HEK293 (cell line): ENCODE results near the gene ZNF611.

Experiments used
- CTCF ChIA-PET: fragments of 350-600 bp; formaldehyde crosslinking; extraction: SDS; loops from one replicate; lab custom pipeline; 2021; ENCODE audit warnings: antibody characterized with exemption; lab: Yijun Ruan, JAX
- POLR2A ChIA-PET: fragments of 300-600 bp; formaldehyde crosslinking; extraction: SDS; loops from one replicate; lab custom pipeline; 2020; ENCODE audit warnings: antibody characterized with exemption, inconsistent platforms; lab: Yijun Ruan, JAX
- H3K27ac ChIP-seq: fragments of 200-500 bp; sonication (Bioruptor generic); 2 replicates; pipeline ENCODE4 v1.5.1; 2014; ENCODE audit warnings: low read depth, low read length, control low read depth, inconsistent platforms; ENCODE audit errors: extremely low read depth
- H3K36me3 ChIP-seq, 2 experiments: fragments of 200-500 bp in 1 of 2; sonication (Bioruptor generic) in 1 of 2; 1 replicate in 1 of 2; 2 replicates in 1 of 2; pipeline ENCODE4 v1.5.1; 2014 to 2017; ENCODE audit warnings: inconsistent platforms in 2 of 2, low read length in 2 of 2; ENCODE audit not compliant: control insufficient read depth in 2 of 2, insufficient read depth in 1 of 2
- H3K4me1 ChIP-seq: fragments of 200-500 bp; sonication (Bioruptor generic); 2 replicates; pipeline ENCODE4 v1.5.1; 2014; ENCODE audit warnings: mild to moderate bottlenecking, low read length, inconsistent platforms; ENCODE audit not compliant: control insufficient read depth, insufficient read depth
- H3K4me3 ChIP-seq: 2 replicates; pipeline ENCODE4 v1.5.1; 2011; ENCODE audit warnings: low read depth, mild to moderate bottlenecking, control low read depth, low read length, moderate library complexity
- H3K9me3 ChIP-seq: fragments of 200-500 bp; sonication (Bioruptor generic); 2 replicates; pipeline ENCODE4 v1.5.1; 2014; ENCODE audit warnings: low read depth, low read length, inconsistent platforms; ENCODE audit not compliant: control insufficient read depth, insufficient read depth
- ATF2 ChIP-seq: fragments of 450-650 bp; formaldehyde crosslinking; IDR thresholded peaks from 2 replicates; pipeline ENCODE4 v1.5.1; 2016; ENCODE audit warnings: missing biosample characterization, missing genetic modification characterization, low read depth
- GLI2 ChIP-seq: fragments of 450-650 bp; formaldehyde crosslinking; IDR thresholded peaks from 2 replicates; pipeline ENCODE4; 2017; ENCODE audit warnings: missing biosample characterization, missing genetic modification characterization, low read depth, borderline replicate concordance
- GLIS2 ChIP-seq: fragments of 450-650 bp; formaldehyde crosslinking; IDR thresholded peaks from 2 replicates; pipeline ENCODE4 v1.5.1; 2016; ENCODE audit warnings: missing biosample characterization, missing genetic modification characterization
- HOXC10 ChIP-seq: sonication (generic); formaldehyde crosslinking; IDR thresholded peaks from 2 replicates; pipeline ENCODE4 v1.8.1; 2023; ENCODE audit warnings: mild to moderate bottlenecking, missing genetic modification reagents
- KLF8 ChIP-seq: fragments of 450-650 bp; formaldehyde crosslinking; IDR thresholded peaks from 2 replicates; pipeline ENCODE4 v1.5.1; 2016; ENCODE audit warnings: missing biosample characterization, missing genetic modification characterization
- MZF1 ChIP-seq: fragments of 450-650 bp; formaldehyde crosslinking; IDR thresholded peaks from 2 replicates; pipeline ENCODE4 v1.5.1; 2017; ENCODE audit warnings: missing biosample characterization, missing genetic modification characterization, borderline replicate concordance
- PBX3 ChIP-seq: sonication (generic); formaldehyde crosslinking; IDR thresholded peaks from 2 replicates; pipeline ENCODE4 v1.8.1; 2022; ENCODE audit warnings: mild to moderate bottlenecking, moderate library complexity, missing genetic modification reagents
- PRDM1 ChIP-seq: fragments of 450-650 bp; formaldehyde crosslinking; IDR thresholded peaks from 2 replicates; pipeline ENCODE4; 2016; ENCODE audit warnings: missing biosample characterization, missing genetic modification characterization
- SALL2 ChIP-seq: fragments of 450-650 bp; formaldehyde crosslinking; IDR thresholded peaks from 2 replicates; pipeline ENCODE4 v1.5.0; 2017; ENCODE audit warnings: missing biosample characterization, mild to moderate bottlenecking, missing genetic modification characterization, borderline replicate concordance
- SP2 ChIP-seq: fragments of 450-650 bp; formaldehyde crosslinking; IDR thresholded peaks from 2 replicates; pipeline ENCODE4 v1.5.1; 2016; ENCODE audit warnings: missing biosample characterization, missing genetic modification characterization
- SP3 ChIP-seq: fragments of 450-650 bp; formaldehyde crosslinking; IDR thresholded peaks from 2 replicates; pipeline ENCODE4 v1.5.1; 2016; ENCODE audit warnings: missing biosample characterization, missing genetic modification characterization
- ZBTB21 ChIP-seq: fragments of 450-650 bp; formaldehyde crosslinking; IDR thresholded peaks from 2 replicates; pipeline ENCODE4 v1.5.1; 2017; ENCODE audit warnings: missing biosample characterization, missing genetic modification characterization
- ZBTB26 ChIP-seq: fragments of 450-650 bp; formaldehyde crosslinking; optimal IDR thresholded peaks from 2 replicates; pipeline ENCODE3; 2016; ENCODE audit warnings: missing biosample characterization, mild to moderate bottlenecking, missing genetic modification characterization
- ZEB2 ChIP-seq: fragments of 450-650 bp; formaldehyde crosslinking; IDR thresholded peaks from 2 replicates; pipeline ENCODE4 v1.5.1; 2016; ENCODE audit warnings: missing biosample characterization, missing genetic modification characterization
- ZNF132 ChIP-seq: fragments of 450-650 bp; formaldehyde crosslinking; IDR thresholded peaks from 2 replicates; pipeline ENCODE4 v1.5.1; 2017; ENCODE audit warnings: missing biosample characterization, missing genetic modification characterization, borderline replicate concordance
- ZNF133 ChIP-seq: fragments of 450-650 bp; formaldehyde crosslinking; IDR thresholded peaks from 2 replicates; pipeline ENCODE4 v1.5.1; 2016; ENCODE audit warnings: missing biosample characterization, missing genetic modification characterization
- ZNF140 ChIP-seq: fragments of 450-650 bp; formaldehyde crosslinking; IDR thresholded peaks from 2 replicates; pipeline ENCODE4 v1.5.1; 2016; ENCODE audit warnings: missing biosample characterization, missing genetic modification characterization
- ZNF169 ChIP-seq: fragments of 450-650 bp; formaldehyde crosslinking; IDR thresholded peaks from 2 replicates; pipeline ENCODE4 v1.5.1; 2016; ENCODE audit warnings: missing biosample characterization, missing genetic modification characterization
- ZNF302 ChIP-seq: fragments of 450-650 bp; formaldehyde crosslinking; IDR thresholded peaks from 2 replicates; pipeline ENCODE4 v1.5.1; 2016; ENCODE audit warnings: missing biosample characterization, missing genetic modification characterization, low read depth
- ZNF324 ChIP-seq: fragments of 450-650 bp; formaldehyde crosslinking; IDR thresholded peaks from 2 replicates; pipeline ENCODE4 v1.5.1; 2016; ENCODE audit warnings: missing biosample characterization, missing genetic modification characterization
- ZNF335 ChIP-seq: fragments of 450-650 bp; formaldehyde crosslinking; conservative IDR thresholded peaks from 2 replicates; pipeline ENCODE4 v1.5.1; 2016; ENCODE audit warnings: missing biosample characterization, missing genetic modification characterization
- ZNF391 ChIP-seq: fragments of 450-650 bp; formaldehyde crosslinking; IDR thresholded peaks from 2 replicates; pipeline ENCODE4 v1.5.1; 2016; ENCODE audit warnings: low read depth, missing biosample characterization, missing genetic modification characterization, borderline replicate concordance
- ZNF398 ChIP-seq: fragments of 450-650 bp; formaldehyde crosslinking; IDR thresholded peaks from 2 replicates; pipeline ENCODE4 v1.5.1; 2017; ENCODE audit warnings: missing biosample characterization, missing genetic modification characterization
- ZNF426 ChIP-seq: fragments of 450-650 bp; formaldehyde crosslinking; IDR thresholded peaks from 2 replicates; pipeline ENCODE4 v1.5.1; 2017; ENCODE audit warnings: missing biosample characterization, missing genetic modification characterization, mild to moderate bottlenecking, inconsistent platforms, moderate library complexity
- ZNF530 ChIP-seq: fragments of 450-650 bp; formaldehyde crosslinking; IDR thresholded peaks from 2 replicates; pipeline ENCODE4 v1.5.1; 2016; ENCODE audit warnings: low read depth, missing biosample characterization, missing genetic modification characterization
- ZNF692 ChIP-seq: fragments of 450-650 bp; formaldehyde crosslinking; IDR thresholded peaks from 2 replicates; pipeline ENCODE4 v1.5.1; 2016; ENCODE audit warnings: missing biosample characterization, missing genetic modification characterization
- ZNF768 ChIP-seq: fragments of 450-650 bp; formaldehyde crosslinking; IDR thresholded peaks from 2 replicates; pipeline ENCODE4 v1.5.1; 2018; ENCODE audit warnings: missing biosample characterization, mild to moderate bottlenecking, missing genetic modification characterization
- ZNF776 ChIP-seq: fragments of 450-650 bp; formaldehyde crosslinking; IDR thresholded peaks from 2 replicates; pipeline ENCODE4 v1.5.0; 2017; ENCODE audit warnings: missing biosample characterization, missing genetic modification characterization, borderline replicate concordance
- ZNF830 ChIP-seq: fragments of 450-650 bp; IDR thresholded peaks from 2 replicates; pipeline ENCODE4 v1.5.0; 2018; ENCODE audit warnings: missing biosample characterization, missing genetic modification characterization, low read depth, mild to moderate bottlenecking, moderate library complexity
- ZNF843 ChIP-seq: fragments of 450-650 bp; formaldehyde crosslinking; IDR thresholded peaks from 2 replicates; pipeline ENCODE4 v1.5.1; 2016; ENCODE audit warnings: missing biosample characterization, missing genetic modification characterization

Gene ZNF611

GRCh38 chr19:52690369-52691214 is 44.3 kb downstream of the ZNF611 start (continued):
- no peak for TF ChIP-seq GLI2
- 0 out of 2 replicates have a peak, but pooled peaks have one; percentile 20 for TF ChIP-seq PBX3 (CRISPR knock-in tag)
- TF ChIP-seq ZBTB26 (tag by site-specific recombination) = peak; percentile 50
- TF ChIP-seq ZNF302 = no peak
- TF ChIP-seq ATF2 (tag by site-specific recombination) = no peak
- no peak for TF ChIP-seq ZNF133 (tag by site-specific recombination)
- TF ChIP-seq ZNF426 (tag by site-specific recombination) = no peak
- TF ChIP-seq ZNF768 (tag by site-specific recombination) = no peak
- no peak for TF ChIP-seq ZNF530 (tag by site-specific recombination)
- no peak for TF ChIP-seq MZF1
- TF ChIP-seq ZNF132 = no peak
- no peak for TF ChIP-seq ZNF324 (tag by site-specific recombination)
- peak; percentile 50 for TF ChIP-seq ZNF335
- TF ChIP-seq ZNF843 (tag by site-specific recombination) = no peak
- TF ChIP-seq PRDM1 (tag by site-specific recombination) = no peak
- TF ChIP-seq ZNF830 (tag by site-specific recombination) = no peak
- TF ChIP-seq, all 188 proteins: peak for 16

- TF ChIP-seq HOXC10 (CRISPR knock-in tag) (no peak), ZNF398 (no peak), ZNF140 (tag by site-specific recombination) (no peak), SP3 (no peak), ZEB2 (tag by site-specific recombination) (no peak), ZNF169 (tag by site-specific recombination) (no peak), SALL2 (tag by site-specific recombination) (no peak), ZBTB21 (tag by site-specific recombination) (no peak), GLIS2 (tag by site-specific recombination) (peak; percentile 40; the same call in 1 of the 2 replicates), KLF8 (tag by site-specific recombination) (0 out of 2 replicates have a peak, but pooled peaks have one; percentile 34), ZNF776 (no peak), ZNF692 (tag by site-specific recombination) (no peak), SP2 (peak; percentile 12; the same call in 1 of the 2 replicates), ZNF335 (peak; percentile 75), ZNF391 (tag by site-specific recombination) (no peak)
- Histone ChIP-seq H3K4me3 (peak overlapping the region; percentile 54), H3K27ac (no peak overlapping the region), H3K4me1 (no peaks in the 10 kb centered on the region), H3K36me3 (no peaks in the 10 kb centered on the region), H3K9me3 (no peaks in the 10 kb centered on the region)
- CTCF ChIA-PET = no interaction called here
- POLR2A ChIA-PET = no interaction called here
These were observed 44.9 kb downstream of the ZNF611 start for GRCh38 chr19:52689843-52690368.
